Heart left ventricle (tissue), 13 donors: Measurements from ENCODE around the gene CFLAR.

Source experiments
- CTCF ChIP-seq, 12 donors: fragments of 200-600 bp; sonication (generic) in 4 of 12; IDR thresholded peaks; one replicate each; pipeline versions ENCODE4 v1.5.0 to v1.8.0; 2018 to 2022; ENCODE audit warnings: antibody characterized with exemption in 12 of 12, mild to moderate bottlenecking in 5 of 12
- POLR2A ChIP-seq, 2 donors: fragments of 450-650 bp; IDR thresholded peaks; one replicate each; pipeline ENCODE4 v1.6.1; 2017; ENCODE audit warnings: antibody characterized with exemption in 2 of 2, mild to moderate bottlenecking in 2 of 2, moderate library complexity in 2 of 2
- donor health status: ischemic (EF 13 %, LVEDD 7.1; RV severe dilation, severe dysfunction).
- donor health status: DM: no; HTN: yes; CAD: no.
- donor health status: DM: no; HTN: no; CAD: no.
- donor health status: ischemic (EF 25% LVEDD 6.9; RV normal size, moderate dysfunction).
- donor health status: ischemic (EF 25% LVEDD 5.7; RV mildly dilated, moderate dysfunction).
- donor health status: ischemic (EF 35%, LVEDD 5.7; RV mildly dilated, moderate dysfunction).
- donor health status: nonischemic (EF 11% LVEDD 7.7; RV severe dilation, severe dysfunction).
- donor health status: DM: yes; HTN: yes; CAD: no.
- donor health status: PGD.
- donor health status: ischemic (EF 29% LVEDD 5.4; RV normal size, mild dysfunction).
- donor health status: nonischemic (EF 23%, LVEDD 6.1; RV moderate dilation, normal function).

- no peak for TF ChIP-seq CTCF (IDR thresholded peaks at IDR 0.05)
- TF ChIP-seq POLR2A (IDR thresholded peaks at IDR 0.05) = no peak
Measured at GRCh38 chr2:201223089-201224073, 107.4 kb downstream of the CFLAR start.
